ENCODE measurements around the gene VIM.

Gene VIM

DNA sequence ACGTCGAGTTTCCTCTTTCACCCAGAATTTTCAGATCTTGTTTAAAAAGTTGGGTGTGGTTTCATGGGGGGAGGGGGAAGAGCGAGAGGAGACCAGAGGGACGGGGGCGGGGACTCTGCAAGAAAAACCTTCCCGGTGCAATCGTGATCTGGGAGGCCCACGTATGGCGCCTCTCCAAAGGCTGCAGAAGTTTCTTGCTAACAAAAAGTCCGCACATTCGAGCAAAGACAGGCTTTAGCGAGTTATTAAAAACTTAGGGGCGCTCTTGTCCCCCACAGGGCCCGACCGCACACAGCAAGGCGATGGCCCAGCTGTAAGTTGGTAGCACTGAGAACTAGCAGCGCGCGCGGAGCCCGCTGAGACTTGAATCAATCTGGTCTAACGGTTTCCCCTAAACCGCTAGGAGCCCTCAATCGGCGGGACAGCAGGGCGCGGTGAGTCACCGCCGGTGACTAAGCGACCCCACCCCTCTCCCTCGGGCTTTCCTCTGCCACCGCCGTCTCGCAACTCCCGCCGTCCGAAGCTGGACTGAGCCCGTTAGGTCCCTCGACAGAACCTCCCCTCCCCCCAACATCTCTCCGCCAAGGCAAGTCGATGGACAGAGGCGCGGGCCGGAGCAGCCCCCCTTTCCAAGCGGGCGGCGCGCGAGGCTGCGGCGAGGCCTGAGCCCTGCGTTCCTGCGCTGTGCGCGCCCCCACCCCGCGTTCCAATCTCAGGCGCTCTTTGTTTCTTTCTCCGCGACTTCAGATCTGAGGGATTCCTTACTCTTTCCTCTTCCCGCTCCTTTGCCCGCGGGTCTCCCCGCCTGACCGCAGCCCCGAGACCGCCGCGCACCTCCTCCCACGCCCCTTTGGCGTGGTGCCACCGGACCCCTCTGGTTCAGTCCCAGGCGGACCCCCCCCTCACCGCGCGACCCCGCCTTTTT is at the start of gene VIM:
VIM (plus strand) TSS at position 151 of the 925 bp plus-strand sequence. CDS start 1,182 bp downstream, outside the sequence.
- peak; percentile 71 for DNase-seq

DNA sequence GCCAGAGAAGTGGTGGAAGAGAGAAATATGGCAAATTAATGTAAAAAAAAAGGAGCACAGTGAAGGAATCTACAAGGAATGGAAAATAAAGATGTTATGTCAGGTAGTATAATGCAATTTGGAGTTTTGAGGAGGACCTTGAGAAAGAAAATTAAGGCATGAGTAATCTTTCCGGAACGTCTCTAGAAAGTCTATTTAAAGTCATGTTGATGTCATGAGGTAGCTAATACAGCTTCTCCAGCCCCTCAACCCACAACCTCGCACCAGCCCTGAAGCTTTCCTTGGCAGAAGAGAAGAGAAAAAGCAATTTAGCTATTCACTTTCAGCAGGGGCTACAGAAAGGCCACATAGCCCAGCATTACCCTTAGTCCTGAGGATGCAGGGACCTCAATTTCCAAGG is 49.0 kb upstream of the VIM start:
- no peak for DNase-seq

DNA sequence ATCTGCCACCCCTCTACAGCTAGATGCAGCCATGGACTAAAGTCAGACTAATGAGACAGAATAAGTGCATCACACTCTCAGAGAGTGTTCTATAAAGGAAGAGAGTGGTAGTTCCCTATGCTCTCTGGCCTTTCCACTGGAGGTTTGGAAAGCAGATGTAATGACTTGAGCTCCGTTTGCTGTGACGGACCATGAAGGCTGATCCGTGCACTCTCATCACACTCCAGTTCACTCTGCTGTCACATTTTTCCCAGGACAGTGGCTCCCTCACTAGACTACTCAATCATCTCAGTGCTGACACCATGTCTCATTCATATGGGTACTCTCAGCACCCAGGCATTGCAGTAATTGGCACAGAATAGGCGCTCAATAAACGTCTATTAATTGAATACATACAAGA is 46.9 kb upstream of the VIM start:
- DNase-seq, result no peak

- DNase-seq, result no peak
These were observed 46.3 kb upstream of the VIM start for GRCh38 chr10:17181751-17182150.

- DNase-seq, result no peak
These were observed 44.9 kb upstream of the VIM start for GRCh38 chr10:17183110-17183509.

DNA sequence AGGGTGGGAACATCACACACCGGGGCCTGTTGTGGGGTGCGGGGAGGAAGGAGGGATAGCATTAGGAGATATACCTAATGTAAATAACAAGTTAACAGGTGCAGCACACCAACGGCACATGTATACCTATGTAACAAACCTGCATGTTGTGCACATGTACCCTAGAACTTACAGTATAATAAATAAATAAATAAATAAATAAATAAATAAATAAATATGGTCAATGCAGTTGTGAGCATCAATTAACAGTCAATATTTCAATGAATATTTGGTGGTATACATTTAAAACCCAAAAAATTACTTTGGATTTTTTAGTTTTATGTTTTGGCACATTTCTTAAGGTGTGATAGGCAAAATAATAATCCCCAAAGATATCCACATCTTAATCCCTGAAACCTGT is 42.2 kb upstream of the VIM start:
- DNase-seq, result no peak

GRCh38 chr10:17188644-17189172 is 39.3 kb upstream of the VIM start:
- DNase-seq, result no peak

- no peak for DNase-seq
These were observed 37.4 kb upstream of the VIM start for GRCh38 chr10:17190602-17191001.

DNA sequence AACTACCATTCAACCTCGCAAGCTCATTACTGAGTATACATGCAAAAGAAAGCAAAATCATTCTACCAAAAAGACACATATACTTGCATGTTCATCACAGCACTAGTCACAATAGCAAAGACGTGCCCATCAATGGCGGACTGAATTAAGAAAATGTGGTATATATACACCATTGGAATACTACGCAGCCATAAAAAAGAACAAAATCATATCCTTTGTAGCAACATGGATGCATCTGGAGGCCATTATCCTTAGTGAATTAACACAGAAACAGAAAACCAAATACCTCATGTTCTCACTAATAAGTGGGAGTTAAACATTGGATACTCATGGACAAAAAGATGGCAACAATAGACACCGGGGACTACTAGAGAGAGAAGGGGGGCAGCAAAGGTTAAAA is 33.0 kb upstream of the VIM start:
- DNase-seq, result no peak

GRCh38 chr10:17196045-17196444 is 32.0 kb upstream of the VIM start:
- DNase-seq, result no peak

DNA sequence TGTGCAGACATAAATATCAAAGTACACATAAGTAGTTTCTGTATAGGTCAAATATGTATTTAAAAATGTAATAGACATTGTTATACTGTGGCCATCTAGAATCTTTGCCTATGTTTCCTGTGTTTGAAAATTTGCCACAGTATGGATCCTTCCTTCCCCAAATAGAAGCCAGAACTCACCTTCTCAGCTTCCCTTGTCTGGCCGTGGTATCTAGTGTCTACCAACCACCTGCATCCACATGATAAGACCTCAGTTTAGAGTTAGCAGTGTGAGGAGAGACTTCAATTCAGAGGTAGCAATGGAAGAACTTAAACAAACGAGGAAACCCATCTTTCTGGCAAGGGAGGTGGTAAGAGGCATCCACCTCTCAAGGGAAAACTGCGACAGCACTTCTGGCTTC is 31.5 kb upstream of the VIM start:
- no peak for DNase-seq

- no peak for DNase-seq
These were observed 28.7 kb upstream of the VIM start for GRCh38 chr10:17199351-17199804.

DNA sequence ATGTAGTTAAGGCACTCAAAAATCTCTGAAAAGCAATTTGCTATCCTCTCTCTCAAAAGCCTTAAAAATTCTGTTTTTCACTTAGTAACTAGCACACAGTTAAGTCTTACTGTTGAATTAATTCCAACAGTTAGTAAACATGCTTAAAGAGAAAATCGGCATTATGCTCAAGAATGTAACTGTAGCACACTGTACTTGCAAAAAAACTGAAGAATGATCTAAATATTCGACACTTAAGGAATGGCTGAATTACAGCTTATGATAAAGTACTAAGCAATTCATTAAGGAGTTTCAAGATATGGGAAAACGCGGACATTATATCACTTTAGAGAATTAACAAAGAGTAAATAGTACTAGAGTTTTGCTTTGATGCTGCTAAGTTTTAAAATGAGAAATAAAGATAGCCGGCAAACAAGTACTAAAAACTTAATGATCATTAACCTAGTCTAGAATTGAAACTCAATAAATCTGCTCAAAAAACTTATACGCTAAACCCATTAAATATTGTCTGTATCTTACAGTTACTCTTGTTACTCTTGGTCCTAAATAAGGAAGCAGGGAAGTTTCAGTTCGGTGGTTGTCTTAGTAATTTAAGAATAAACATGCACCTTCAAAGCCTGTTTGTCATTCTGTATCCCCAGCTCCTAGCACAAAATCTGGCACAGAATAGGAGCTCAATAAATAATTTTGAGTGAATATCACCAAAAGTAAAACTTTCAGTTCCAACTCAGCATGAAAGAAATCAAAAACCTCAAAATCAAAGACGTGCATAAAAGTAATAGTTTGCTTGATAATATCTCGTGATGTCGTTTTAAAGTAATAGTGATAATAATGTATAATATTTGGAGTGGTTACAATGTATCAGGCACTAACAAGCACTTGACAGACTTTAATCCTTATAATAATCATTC is 27.8 kb upstream of the VIM start:
- peak; percentile 32 for DNase-seq

- DNase-seq, result peak; percentile 85
These were observed 26.9 kb upstream of the VIM start, which contains the start of gene TRDMT1 for GRCh38 chr10:17200912-17201793. TSS of gene TRDMT1 (minus strand) at chr10:17201672. CDS start at chr10:17201634, 38 bp downstream.

DNA sequence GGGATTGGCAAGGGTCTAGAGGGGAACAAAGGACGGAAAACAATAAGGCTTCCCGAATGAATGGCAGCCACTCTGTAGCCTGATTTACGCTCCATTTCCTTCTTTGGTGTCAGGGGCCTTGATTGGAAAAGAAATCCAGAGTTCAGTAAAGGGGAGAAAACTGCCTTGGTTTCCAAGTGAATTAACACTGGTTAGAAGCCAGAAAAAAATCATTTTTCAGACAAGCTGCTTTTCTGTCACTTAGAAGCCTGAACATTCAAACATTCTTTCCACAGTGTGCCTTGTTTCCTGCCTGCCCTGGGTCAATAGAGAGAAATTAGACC is 26.3 kb upstream of the VIM start:
- DNase-seq, result no peak

GRCh38 chr10:17202506-17202905 is 25.5 kb upstream of the VIM start:
- DNase-seq, result no peak

- DNase-seq, result no peak
These were observed 25.0 kb upstream of the VIM start for GRCh38 chr10:17202999-17203398.

GRCh38 chr10:17203416-17203815 is 24.6 kb upstream of the VIM start:
- DNase-seq, result no peak

GRCh38 chr10:17206210-17206709 is 21.8 kb upstream of the VIM start:
- DNase-seq, result no peak

GRCh38 chr10:17208476-17208875 is 19.6 kb upstream of the VIM start:
- no peak for DNase-seq

DNA sequence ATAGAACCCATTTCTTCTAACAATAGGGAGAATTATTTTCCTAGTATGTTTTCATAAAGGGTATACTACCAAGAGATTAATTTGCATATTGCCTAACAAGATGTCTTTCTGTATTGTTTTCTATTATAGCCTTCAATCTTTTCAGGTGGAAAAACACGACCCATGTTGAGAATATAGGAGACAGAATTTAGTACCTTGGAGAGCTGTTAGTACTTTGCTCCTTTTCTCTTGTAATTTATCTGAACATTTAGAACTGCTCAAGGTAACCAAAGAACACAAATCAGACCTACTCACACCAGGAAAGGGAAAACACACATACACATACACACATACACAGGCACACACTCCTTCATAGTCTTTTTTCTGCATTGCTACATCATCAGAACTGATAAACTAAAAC is 18.7 kb upstream of the VIM start:
- DNase-seq, result no peak

GRCh38 chr10:17209881-17210280 is 18.2 kb upstream of the VIM start:
- no peak for DNase-seq

All from RPMI8226 (cell line).